G401 (cell line): ENCODE data around the gene STX4. TPM values are rescaled to one million over a fixed set of nuclear protein-coding genes. Genes with fewer than 3 reads are reported as not detected.

ENCODE experiments used
- DNase-seq: peaks from one replicate; pipeline ENCODE4 v3.0.0-alpha.2; 2015; ENCODE audit warnings: low spot score
- in situ Hi-C: cut with HindIII; loops from 2 replicates; pipeline ENCODE4 v1.10.0; 2016; ENCODE audit warnings: low sequenced_read_pairs, mixed read lengths
- total RNA-seq: library from RNA; depleted of rRNA; stranded (reverse); fragments of >200 nt; shearing (Covaris generic); gene quantifications from 2 replicates; pipeline ENCODE4 v1.2.3, GENCODE V29; 2014

The STX4 gene
- total RNA-seq, 1 experiment from 2014 or later: 54.0 TPM

DNA sequence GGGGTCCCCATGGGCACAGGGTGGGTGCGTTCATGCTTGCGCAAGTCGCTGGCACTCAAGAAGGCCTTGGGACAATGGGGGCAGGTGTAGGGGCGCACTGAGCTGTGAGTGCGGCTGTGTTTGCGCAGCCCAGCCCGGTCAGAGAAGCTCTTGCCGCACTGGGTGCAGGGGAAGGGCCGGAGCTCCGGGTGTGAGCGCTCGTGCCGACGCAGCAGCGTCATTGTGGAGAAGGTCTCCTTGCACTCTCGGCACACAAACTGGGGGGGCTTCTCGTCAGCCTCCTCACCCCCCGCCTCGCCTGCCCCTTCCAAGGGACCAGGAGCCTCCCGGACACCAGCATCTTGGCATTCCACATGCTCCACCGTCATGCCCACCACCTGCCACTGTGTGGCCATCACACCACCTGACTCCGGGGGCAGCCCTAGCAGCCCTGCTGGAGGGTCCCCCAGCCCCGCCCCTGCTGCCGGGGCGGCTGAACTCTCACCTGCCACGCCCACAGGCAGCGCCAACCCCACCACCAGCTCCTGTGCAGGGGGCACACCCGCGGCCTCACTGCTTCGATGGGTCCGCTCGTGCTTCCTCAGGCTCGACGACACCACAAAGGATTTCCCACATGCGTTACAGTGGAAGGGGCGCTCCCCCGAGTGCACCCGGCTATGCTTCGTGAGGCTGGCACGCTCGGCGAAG lies 27.9 kb downstream of the STX4 start:
- in situ Hi-C loops: no loop called here

GRCh38 chr16:31061813-31062440 lies 28.6 kb downstream of the STX4 start:
- in situ Hi-C loops: no loop called here
- no peak for DNase-seq

More for the DNA sequence above, 27.9 kb downstream of the STX4 start:
- no peak for DNase-seq

DNA sequence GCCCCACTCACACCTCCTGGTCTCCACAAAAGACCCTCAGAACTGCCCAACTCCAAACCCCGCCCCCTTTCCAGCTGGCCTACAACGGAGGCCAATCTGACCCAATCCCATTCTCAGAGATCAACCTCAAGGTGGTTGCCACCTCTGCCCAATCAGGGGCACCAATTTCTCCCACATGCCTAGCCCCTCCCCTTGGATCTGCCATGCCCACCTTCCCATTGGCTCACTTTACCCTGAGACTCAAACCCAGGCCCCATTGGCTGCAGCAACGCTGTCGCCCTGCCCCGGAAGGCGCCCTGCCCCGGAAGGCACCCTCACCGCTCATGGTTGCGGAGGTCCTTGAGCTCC lies 30.1 kb downstream of the STX4 start:
- no peak for DNase-seq
- in situ Hi-C loops: no loop called here

DNA sequence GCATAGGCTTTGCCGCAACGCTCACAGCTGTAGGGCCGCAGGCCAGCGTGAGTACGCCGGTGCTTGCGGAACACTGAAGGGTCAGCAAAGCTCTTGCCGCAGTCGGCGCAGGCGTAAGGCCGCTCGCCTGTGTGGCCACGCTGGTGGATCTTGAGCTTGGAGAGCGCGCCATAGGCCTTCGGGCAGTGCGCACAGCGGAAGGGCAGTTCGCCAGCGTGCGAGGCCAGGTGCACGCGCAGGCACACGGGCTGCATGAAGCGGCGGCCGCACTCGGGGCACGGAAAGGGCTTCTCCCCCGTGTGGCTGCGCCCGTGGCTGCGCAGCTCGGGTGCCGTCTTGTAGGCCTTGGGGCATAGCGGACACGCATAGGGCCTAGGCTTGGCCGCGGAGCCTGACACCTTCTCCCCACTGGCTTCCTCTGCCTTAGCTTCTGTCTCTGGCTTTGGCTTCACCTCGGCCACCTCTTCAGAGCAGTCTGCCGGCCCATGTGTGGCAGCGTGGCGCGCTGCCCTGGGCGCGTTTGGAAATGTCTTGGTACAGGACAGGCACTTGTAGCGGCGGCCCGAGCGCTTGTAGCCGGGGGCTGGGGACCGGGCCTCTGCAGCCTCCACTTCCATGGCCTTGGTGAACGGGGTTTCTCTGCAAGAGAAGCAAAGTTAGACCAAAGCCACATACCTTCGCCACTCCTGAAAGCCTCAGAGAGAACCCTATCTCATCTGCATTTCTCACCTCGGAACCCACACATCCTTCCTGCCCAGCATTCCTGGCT lies 30.7 kb downstream of the STX4 start:
- DNase-seq: no peak
- in situ Hi-C loops: no loop called here

GRCh38 chr16:31064882-31065461 lies 31.6 kb downstream of the STX4 start:
- no peak for DNase-seq
- in situ Hi-C loops: no loop called here

- no peak for DNase-seq
- in situ Hi-C loops: no loop called here
Observed at GRCh38 chr16:31067342-31067741, 34.0 kb downstream of the STX4 start.

DNA sequence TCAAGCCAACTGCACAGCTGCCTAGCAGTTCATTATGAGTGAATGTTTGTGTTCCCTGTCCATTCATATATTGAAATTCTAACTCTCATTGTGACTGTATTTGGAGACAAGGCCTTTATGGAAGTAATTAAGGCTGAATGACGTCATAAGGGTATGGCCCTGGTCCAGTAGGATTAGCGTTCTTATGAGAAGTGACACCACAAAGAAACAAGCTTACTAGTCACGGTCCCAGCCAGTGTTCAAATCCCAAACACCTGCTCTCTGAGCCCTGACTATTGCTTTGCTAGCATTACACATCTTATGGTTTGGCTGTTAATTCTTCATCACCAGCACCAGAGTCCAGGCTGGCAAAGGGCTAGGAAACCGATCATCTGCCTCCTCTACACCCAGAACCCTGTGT lies 38.5 kb downstream of the STX4 start:
- in situ Hi-C loops: no loop called here
- peak; percentile 23 for DNase-seq

GRCh38 chr16:31072540-31073141 lies 39.3 kb downstream of the STX4 start:
- in situ Hi-C loops: no loop called here
- peak; percentile 70 for DNase-seq

DNA sequence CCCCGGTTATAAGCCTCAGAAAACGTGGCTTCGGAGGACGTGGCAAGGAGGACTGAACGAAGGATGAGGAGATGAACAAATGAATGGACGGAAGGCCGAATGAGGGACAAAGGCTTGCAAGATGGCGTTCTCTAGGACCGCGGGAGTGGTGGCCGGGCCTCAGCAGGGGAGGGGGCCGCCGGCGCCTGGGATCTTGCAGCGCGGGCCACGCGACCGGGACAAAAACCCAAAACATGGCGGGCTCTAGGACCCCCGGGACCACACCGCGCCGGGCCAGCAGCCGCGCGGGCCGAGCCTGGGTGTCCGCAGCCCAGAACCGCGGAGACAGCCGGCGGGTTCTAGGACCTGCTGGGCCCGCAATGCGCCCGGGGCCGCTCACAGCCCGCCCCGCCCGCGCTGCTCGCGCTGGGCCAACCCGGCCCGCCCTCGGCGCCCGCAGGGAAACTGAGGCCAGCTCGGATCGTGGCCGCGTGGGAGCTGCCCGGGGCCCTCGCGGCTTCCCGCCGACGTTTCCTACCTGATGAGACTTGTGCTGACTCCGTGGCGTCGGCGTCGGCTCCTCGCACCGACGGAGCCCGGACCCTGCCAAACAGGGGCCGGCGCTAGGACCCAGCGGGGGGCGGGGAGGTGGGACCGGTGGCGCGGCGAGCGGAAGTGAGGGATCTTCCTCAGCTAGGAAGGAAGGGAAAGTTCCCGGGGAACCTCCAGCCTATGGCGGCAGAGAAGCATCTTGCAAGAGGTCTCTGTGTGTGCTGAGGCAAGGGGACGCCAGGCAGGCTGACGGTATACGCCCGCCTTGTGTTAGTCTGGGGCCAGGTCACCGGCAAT lies 40.0 kb downstream of the STX4 start:
- in situ Hi-C loops: no loop called here

DNA sequence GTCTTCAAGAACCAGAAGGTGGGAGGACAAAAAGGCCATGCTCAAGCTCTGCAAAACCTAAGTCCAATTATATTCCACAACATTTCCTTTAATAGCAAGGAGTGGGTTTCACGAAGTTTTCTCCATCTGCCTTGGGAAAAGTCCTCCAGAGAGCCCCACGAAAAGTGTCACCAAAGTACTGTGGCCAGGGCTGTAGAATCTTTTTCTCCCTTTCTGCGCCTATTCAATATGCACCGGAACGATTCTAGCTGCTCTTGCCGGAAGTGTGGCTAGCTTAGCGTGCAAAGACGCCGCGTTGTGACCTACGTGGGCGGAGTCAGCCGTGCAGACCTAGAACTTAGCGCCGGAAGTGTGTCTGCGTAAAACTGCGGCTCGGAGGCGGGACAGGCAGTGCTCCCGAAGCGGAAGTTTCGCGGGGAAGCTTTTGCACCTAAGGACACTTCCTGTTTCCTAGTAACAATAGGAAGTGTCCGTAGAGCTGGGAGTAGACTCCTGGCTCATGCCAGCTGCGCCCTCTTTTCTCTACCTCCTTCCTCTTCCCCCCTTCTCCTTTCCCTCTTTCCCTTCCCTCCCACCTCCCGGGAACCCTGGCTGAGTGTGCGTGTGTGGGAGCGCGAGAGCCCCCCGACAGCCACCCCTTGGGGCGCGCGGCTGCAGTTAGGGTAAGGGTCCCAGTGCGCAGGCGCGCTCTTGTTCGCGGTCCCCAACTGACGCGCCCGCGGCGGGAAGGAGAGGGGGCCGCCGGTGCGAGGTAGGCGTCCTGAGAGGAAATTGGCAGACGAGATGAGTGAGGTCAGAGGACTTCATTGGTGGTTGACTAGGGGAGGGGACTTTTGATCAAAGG lies 40.8 kb downstream of the STX4 start, which contains the start of the genes ZNF646 and ZNF668:
ZNF646 (plus strand) TSS at position 453 of the 844 bp plus-strand sequence. CDS start 1,903 bp downstream, outside the sequence.
ZNF668 (minus strand) TSS at position 271 of the 844 bp plus-strand sequence. CDS start 9,781 bp downstream, outside the sequence.
- in situ Hi-C loops: no loop called here
- DNase-seq: peak; percentile 100

More for the DNA sequence above, 40.0 kb downstream of the STX4 start:
- DNase-seq: peak; percentile 94

DNA sequence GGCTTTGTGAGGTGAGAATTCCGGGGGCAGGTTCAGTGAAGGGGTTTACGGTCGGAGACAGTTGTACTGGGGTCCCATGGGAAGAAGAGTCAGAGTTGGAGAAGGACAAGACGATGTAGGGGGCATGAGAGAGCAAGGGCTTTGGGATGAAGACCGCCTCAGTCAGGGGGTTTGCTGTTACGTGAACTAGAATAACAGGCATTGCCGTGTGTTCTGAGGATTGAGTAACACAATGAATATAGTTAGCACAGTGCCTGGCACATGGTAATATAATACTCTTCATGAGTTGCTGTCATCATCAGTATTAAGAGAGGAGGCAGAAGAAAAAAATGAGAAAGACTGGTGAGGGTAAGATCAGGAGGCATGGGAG lies 41.4 kb downstream of the STX4 start:
- DNase-seq: no peak
- in situ Hi-C loops: no loop called here

- DNase-seq: no peak
- in situ Hi-C loops: no loop called here
Observed at GRCh38 chr16:31076319-31076718, 43.0 kb downstream of the STX4 start.

GRCh38 chr16:31077024-31077423 lies 43.7 kb downstream of the STX4 start:
- in situ Hi-C loops: no loop called here
- DNase-seq: no peak

GRCh38 chr16:31077592-31078396 lies 44.4 kb downstream of the STX4 start:
- in situ Hi-C loops: no loop called here
- DNase-seq: no peak

DNA sequence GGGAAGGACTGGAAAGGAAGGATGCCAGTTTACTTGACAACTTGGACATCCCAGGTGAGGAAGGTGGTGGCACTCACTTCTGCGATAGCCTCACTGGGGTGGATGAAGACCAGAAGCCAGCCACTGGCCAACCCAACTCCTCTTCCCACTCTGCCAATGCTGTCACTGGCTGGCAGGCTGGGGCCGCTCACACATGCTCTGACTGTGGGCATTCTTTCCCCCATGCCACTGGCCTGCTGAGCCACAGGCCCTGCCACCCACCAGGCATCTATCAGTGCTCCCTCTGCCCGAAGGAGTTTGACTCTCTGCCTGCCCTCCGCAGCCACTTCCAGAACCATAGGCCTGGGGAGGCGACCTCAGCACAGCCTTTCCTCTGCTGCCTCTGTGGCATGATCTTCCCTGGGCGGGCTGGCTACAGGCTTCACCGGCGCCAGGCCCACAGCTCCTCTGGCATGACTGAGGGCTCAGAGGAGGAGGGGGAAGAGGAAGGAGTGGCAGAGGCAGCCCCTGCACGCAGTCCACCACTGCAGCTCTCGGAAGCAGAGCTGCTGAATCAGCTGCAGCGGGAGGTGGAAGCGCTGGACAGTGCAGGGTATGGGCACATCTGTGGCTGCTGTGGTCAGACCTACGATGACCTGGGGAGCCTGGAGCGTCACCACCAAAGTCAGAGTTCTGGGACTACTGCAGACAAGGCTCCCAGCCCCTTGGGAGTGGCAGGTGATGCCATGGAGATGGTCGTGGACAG lies 45.4 kb downstream of the STX4 start:
- in situ Hi-C loops: no loop called here
- DNase-seq: no peak

DNA sequence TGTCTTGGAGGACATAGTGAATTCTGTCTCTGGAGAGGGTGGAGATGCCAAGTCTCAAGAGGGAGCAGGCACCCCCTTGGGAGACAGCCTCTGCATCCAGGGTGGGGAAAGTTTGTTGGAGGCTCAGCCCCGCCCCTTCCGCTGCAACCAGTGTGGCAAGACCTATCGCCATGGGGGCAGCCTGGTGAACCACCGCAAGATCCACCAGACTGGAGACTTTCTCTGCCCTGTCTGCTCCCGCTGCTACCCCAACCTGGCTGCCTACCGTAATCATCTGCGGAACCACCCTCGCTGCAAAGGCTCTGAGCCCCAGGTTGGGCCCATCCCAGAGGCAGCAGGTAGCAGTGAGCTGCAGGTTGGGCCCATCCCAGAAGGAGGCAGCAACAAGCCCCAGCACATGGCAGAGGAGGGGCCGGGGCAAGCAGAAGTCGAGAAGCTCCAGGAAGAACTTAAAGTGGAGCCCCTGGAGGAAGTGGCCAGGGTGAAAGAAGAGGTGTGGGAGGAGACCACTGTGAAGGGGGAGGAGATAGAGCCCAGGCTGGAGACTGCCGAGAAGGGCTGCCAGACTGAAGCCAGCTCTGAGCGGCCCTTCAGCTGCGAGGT lies 46.1 kb downstream of the STX4 start:
- in situ Hi-C loops: no loop called here
- no peak for DNase-seq
